KMS-11 (cell line): ENCODE measurements around the gene RSAD2.

ENCODE experiments used
- H2AFZ ChIP-seq: fragments of 200-600 bp; sonication (generic); 2 replicates; pipeline ENCODE4 v1.6.1; 2016; ENCODE audit warnings: antibody characterized with exemption, mixed run types, low read depth
- H3K27ac ChIP-seq: fragments of 200-600 bp; sonication (generic); 2 replicates; pipeline ENCODE4 v1.6.1; 2016; ENCODE audit warnings: mild to moderate bottlenecking, mixed run types
- H3K27me3 ChIP-seq: fragments of 200-600 bp; sonication (generic); 2 replicates; pipeline ENCODE4 v1.6.1; 2017; ENCODE audit warnings: mild to moderate bottlenecking, low read depth, mixed run types, moderate library complexity; ENCODE audit not compliant: insufficient read depth
- H3K36me3 ChIP-seq: fragments of 200-600 bp; sonication (generic); 2 replicates; pipeline ENCODE4 v1.6.1; 2017; ENCODE audit warnings: mild to moderate bottlenecking, mixed run types; ENCODE audit not compliant: insufficient read depth
- H3K4me1 ChIP-seq: fragments of 200-600 bp; sonication (generic); 2 replicates; pipeline ENCODE4 v1.6.1; 2016; ENCODE audit warnings: mild to moderate bottlenecking, low read depth, mixed run types; ENCODE audit not compliant: poor library complexity, severe bottlenecking
- H3K4me2 ChIP-seq: fragments of 200-600 bp; sonication (generic); 2 replicates; pipeline ENCODE4 v1.7.0; 2016; ENCODE audit warnings: mild to moderate bottlenecking, mixed run types
- H3K4me3 ChIP-seq: fragments of 200-600 bp; sonication (generic); IDR thresholded peaks from 2 replicates; pipeline ENCODE4 v1.6.1; 2017; ENCODE audit warnings: low read depth, low read length, mixed read lengths; ENCODE audit not compliant: insufficient read depth
- H3K79me2 ChIP-seq: fragments of 200-600 bp; sonication (generic); 2 replicates; pipeline ENCODE4 v1.6.1; 2016; ENCODE audit warnings: low read depth, mixed run types; ENCODE audit not compliant: insufficient read depth
- H3K9ac ChIP-seq: fragments of 200-600 bp; sonication (generic); 2 replicates; pipeline ENCODE4 v1.6.1; 2016; ENCODE audit warnings: mild to moderate bottlenecking, mixed run types
- H4K20me1 ChIP-seq: fragments of 200-600 bp; sonication (generic); 2 replicates; pipeline ENCODE4 v1.6.1; 2016; ENCODE audit warnings: mild to moderate bottlenecking, mixed run types; ENCODE audit not compliant: insufficient read depth
- CTCF ChIP-seq: fragments of 200-600 bp; sonication (generic); conservative IDR thresholded peaks from 2 replicates; pipeline ENCODE4 v1.6.1; 2017; ENCODE audit warnings: low read depth, mild to moderate bottlenecking, antibody characterized with exemption, low read length, moderate library complexity, mixed read lengths

Gene RSAD2

GRCh38 chr2:6943523-6943922 lies 65.9 kb downstream of the RSAD2 start:
- Histone ChIP-seq H2AFZ (no peak overlapping the region), H3K4me1 (peaks cover 43% of the 10 kb centered on the region), H4K20me1 (no peaks in the 10 kb centered on the region), H3K27ac (no peak overlapping the region), H3K79me2 (no peaks in the 10 kb centered on the region), H3K27me3 (no peaks in the 10 kb centered on the region), H3K4me2 (no peak overlapping the region), H3K36me3 (no peaks in the 10 kb centered on the region), H3K4me3 (no peak overlapping the region), H3K9ac (no peak overlapping the region)
- no peak for TF ChIP-seq CTCF

GRCh38 chr2:6943971-6944370 lies 66.4 kb downstream of the RSAD2 start:
- Histone ChIP-seq H3K79me2 (no peaks in the 10 kb centered on the region), H3K4me3 (no peak overlapping the region), H3K36me3 (no peaks in the 10 kb centered on the region), H3K4me2 (peak overlapping the region; percentile 69), H3K9ac (no peak overlapping the region), H2AFZ (no peak overlapping the region), H3K4me1 (peaks cover 43% of the 10 kb centered on the region), H3K27ac (no peak overlapping the region), H3K27me3 (no peaks in the 10 kb centered on the region), H4K20me1 (no peaks in the 10 kb centered on the region)
- no peak for TF ChIP-seq CTCF

GRCh38 chr2:6944555-6944954 lies 67.0 kb downstream of the RSAD2 start:
- H3K27ac ChIP-seq: peak overlapping the region; percentile 65; the same call in 1 of the 2 replicates
- peak overlapping the region; percentile 69 for H3K4me2 ChIP-seq
- no peaks in the 10 kb centered on the region for H3K36me3 ChIP-seq
- no peak overlapping the region; the same call in 1 of the 2 replicates for H3K9ac ChIP-seq
- TF ChIP-seq CTCF: no peak
- H3K79me2 ChIP-seq: no peaks in the 10 kb centered on the region
- H2AFZ ChIP-seq: peak overlapping the region; percentile 50; the same call in 1 of the 2 replicates
- H3K27me3 ChIP-seq: no peaks in the 10 kb centered on the region
- no peaks in the 10 kb centered on the region for H4K20me1 ChIP-seq
- peaks cover 43% of the 10 kb centered on the region for H3K4me1 ChIP-seq
- no peak overlapping the region for H3K4me3 ChIP-seq

GRCh38 chr2:6945087-6945813 lies 67.7 kb downstream of the RSAD2 start:
- Histone ChIP-seq H3K27ac (peak overlapping the region; percentile 65), H3K79me2 (no peaks in the 10 kb centered on the region), H3K4me1 (peaks cover 43% of the 10 kb centered on the region), H2AFZ (peak overlapping the region; percentile 50; the same call in 1 of the 2 replicates), H3K4me2 (peak overlapping the region; percentile 69), H3K36me3 (no peaks in the 10 kb centered on the region), H4K20me1 (no peaks in the 10 kb centered on the region), H3K9ac (peak overlapping the region; percentile 3; the same call in 1 of the 2 replicates), H3K27me3 (no peaks in the 10 kb centered on the region), H3K4me3 (no peak overlapping the region)
- no peak for TF ChIP-seq CTCF
